HepG2 (cell line): Measurements from ENCODE around the gene PSD. TPM values are rescaled to one million over a fixed set of nuclear protein-coding genes. Genes with fewer than 3 reads are reported as not detected.
A peak's percentile ranks its signal among the peaks of the same experiment; 100 is the strongest.

ENCODE experiments used
- AKAP8 ChIP-seq: sonication (generic); formaldehyde crosslinking; IDR thresholded peaks from 2 replicates; pipeline ENCODE4 v1.5.1; 2020; ENCODE audit warnings: mild to moderate bottlenecking, missing genetic modification reagents
- ARNTL ChIP-seq: sonication (generic); formaldehyde crosslinking; IDR thresholded peaks from 2 replicates; pipeline ENCODE4 v1.4.0; 2020; ENCODE audit warnings: mild to moderate bottlenecking, missing genetic modification reagents
- ATF7-NPFF ChIP-seq: sonication (generic); formaldehyde crosslinking; IDR thresholded peaks from 2 replicates; pipeline ENCODE4 v1.8.1; 2023; ENCODE audit warnings: mild to moderate bottlenecking, low read depth, missing genetic modification reagents, moderate library complexity
- DRAP1 ChIP-seq: IDR thresholded peaks from 2 replicates; pipeline ENCODE4 v1.6.1; 2016; ENCODE audit warnings: missing genetic modification reagents, missing compliant biosample characterization
- EZH2 ChIP-seq: conservative IDR thresholded peaks from 2 replicates; pipeline ENCODE4 v1.6.1; 2012; ENCODE audit warnings: mild to moderate bottlenecking, low read depth, low read length, moderate library complexity
- FOXA1 ChIP-seq, 2 experiments: fragments of 450-650 bp in 1 of 2; sonication (generic) in 1 of 2; formaldehyde crosslinking in 1 of 2; IDR thresholded peaks; 2 replicates each; pipeline versions ENCODE4 v1.4.0 to v1.6.1; 2016 to 2020; ENCODE audit warnings: missing genetic modification reagents in 1 of 2
- HCFC1 ChIP-seq: fragments of 150-350 bp; IDR thresholded peaks from 2 replicates; pipeline ENCODE4 v1.6.1; 2014; ENCODE audit warnings: low read depth, low read length
- KMT2A ChIP-seq: sonication (generic); formaldehyde crosslinking; IDR thresholded peaks from 2 replicates; pipeline ENCODE4 v1.4.0; 2020; ENCODE audit warnings: missing genetic modification reagents
- MAF1 ChIP-seq: sonication (generic); formaldehyde crosslinking; IDR thresholded peaks from 2 replicates; pipeline ENCODE4 v1.5.0; 2020; ENCODE audit warnings: missing genetic modification reagents, borderline replicate concordance
- MLLT10 ChIP-seq: sonication (generic); formaldehyde crosslinking; IDR thresholded peaks from 2 replicates; pipeline ENCODE4 v1.4.0; 2020; ENCODE audit warnings: missing genetic modification reagents
- MTF2 ChIP-seq: sonication (generic); formaldehyde crosslinking; IDR thresholded peaks from 2 replicates; pipeline ENCODE4 v1.5.0; 2020; ENCODE audit warnings: missing genetic modification reagents, borderline replicate concordance
- PHF5A ChIP-seq: IDR thresholded peaks from one replicate; pipeline ENCODE4 v1.6.1; 2018; ENCODE audit warnings: low read depth, missing genetic modification reagents; ENCODE audit not compliant: unreplicated experiment
- POLR2A ChIP-seq, 2 experiments: IDR thresholded peaks; 2 replicates each; pipeline ENCODE4 v1.6.1; 2011; ENCODE audit warnings: low read depth in 2 of 2, low read length in 2 of 2, mild to moderate bottlenecking in 1 of 2, moderate library complexity in 1 of 2; ENCODE audit not compliant: insufficient read depth in 1 of 2
- SOX6 ChIP-seq, 2 experiments: fragments of 450-650 bp in 1 of 2; sonication (generic) in 1 of 2; formaldehyde crosslinking in 1 of 2; IDR thresholded peaks; 2 replicates each; pipeline versions ENCODE4 v1.4.0 to v1.6.1; 2017 to 2020; ENCODE audit warnings: antibody characterized with exemption in 1 of 2, mild to moderate bottlenecking in 1 of 2, missing genetic modification reagents in 1 of 2
- SSRP1 ChIP-seq: IDR thresholded peaks from 2 replicates; pipeline ENCODE4 v1.6.1; 2016; ENCODE audit warnings: control low read depth
- XRCC5 ChIP-seq: fragments of 200-400 bp; formaldehyde crosslinking; optimal IDR thresholded peaks from 2 replicates; pipeline ENCODE3; 2017; ENCODE audit warnings: mild to moderate bottlenecking, low read length
- ZBTB42 ChIP-seq: sonication (generic); formaldehyde crosslinking; IDR thresholded peaks from 2 replicates; pipeline ENCODE4 v1.5.0; 2020; ENCODE audit warnings: mild to moderate bottlenecking, missing genetic modification reagents
- ZMYM4 ChIP-seq: sonication (generic); formaldehyde crosslinking; IDR thresholded peaks from 2 replicates; pipeline ENCODE4 v1.8.1; 2023; ENCODE audit warnings: mild to moderate bottlenecking, missing genetic modification reagents
- ZNF24 ChIP-seq: fragments of 450-650 bp; IDR thresholded peaks from 2 replicates; pipeline ENCODE4 v1.6.1; 2017; ENCODE audit warnings: antibody characterized with exemption, mild to moderate bottlenecking
- ZNF264 ChIP-seq: sonication (generic); formaldehyde crosslinking; IDR thresholded peaks from 2 replicates; pipeline ENCODE4 v1.4.0; 2020; ENCODE audit warnings: missing genetic modification reagents
- ZNF317 ChIP-seq: sonication (generic); formaldehyde crosslinking; IDR thresholded peaks from 2 replicates; pipeline ENCODE4 v1.5.0; 2020; ENCODE audit warnings: mild to moderate bottlenecking, missing genetic modification reagents
- ZNF343 ChIP-seq: sonication (generic); formaldehyde crosslinking; IDR thresholded peaks from 2 replicates; pipeline ENCODE4 v1.4.0; 2020; ENCODE audit warnings: mild to moderate bottlenecking, missing genetic modification reagents
- ZNF513 ChIP-seq: sonication (generic); formaldehyde crosslinking; conservative IDR thresholded peaks from 2 replicates; pipeline ENCODE4 v1.5.0; 2020; ENCODE audit warnings: missing genetic modification reagents
- ZNF614 ChIP-seq: IDR thresholded peaks from 2 replicates; pipeline ENCODE4 v1.6.1; 2018; ENCODE audit warnings: missing biosample characterization, missing genetic modification reagents, inconsistent platforms, borderline replicate concordance
- ZNF792 ChIP-seq: IDR thresholded peaks from 2 replicates; pipeline ENCODE4 v1.6.1; 2016
- polyA plus RNA-seq, 8 experiments: library from polyadenylated mRNA; depleted of rRNA in 3 of 8; stranded (reverse) in 7 of 8; unstranded in 1 of 8; fragments of >200 nt; fragmentation: Illumina TruSeq in 4 of 8; extraction: Trizol in 4 of 8; gene quantifications; 2 replicates each; pipeline versions ENCODE4 v1.2.1 to v1.2.3, GENCODE V29; 2011 to 2016; ENCODE audit warnings: low read depth in 4 of 8, missing spikeins in 1 of 8, mixed read lengths in 1 of 8; ENCODE audit not compliant: insufficient read depth in 1 of 8
- total RNA-seq, 5 experiments: library from RNA; depleted of rRNA; stranded (reverse); fragments of >200 nt; fragmentation: Illumina TruSeq; extraction: Trizol; gene quantifications; 2 replicates each; pipeline ENCODE4 v1.2.3, GENCODE V29; 2016; ENCODE audit warnings: low read depth in 1 of 5
- TF ChIP-seq, protein P1 (sequence below): sonication (generic); formaldehyde crosslinking; conservative IDR thresholded peaks from 2 replicates; pipeline ENCODE4 v1.4.0; 2020; ENCODE audit warnings: missing genetic modification reagents

PSD gene
- total and polyA plus RNA-seq, 2 of the 13 experiments (the other 11 are each of a cell fraction or from before 2014, with no cell fraction given) = 0.35 to 0.58 TPM

DNA sequence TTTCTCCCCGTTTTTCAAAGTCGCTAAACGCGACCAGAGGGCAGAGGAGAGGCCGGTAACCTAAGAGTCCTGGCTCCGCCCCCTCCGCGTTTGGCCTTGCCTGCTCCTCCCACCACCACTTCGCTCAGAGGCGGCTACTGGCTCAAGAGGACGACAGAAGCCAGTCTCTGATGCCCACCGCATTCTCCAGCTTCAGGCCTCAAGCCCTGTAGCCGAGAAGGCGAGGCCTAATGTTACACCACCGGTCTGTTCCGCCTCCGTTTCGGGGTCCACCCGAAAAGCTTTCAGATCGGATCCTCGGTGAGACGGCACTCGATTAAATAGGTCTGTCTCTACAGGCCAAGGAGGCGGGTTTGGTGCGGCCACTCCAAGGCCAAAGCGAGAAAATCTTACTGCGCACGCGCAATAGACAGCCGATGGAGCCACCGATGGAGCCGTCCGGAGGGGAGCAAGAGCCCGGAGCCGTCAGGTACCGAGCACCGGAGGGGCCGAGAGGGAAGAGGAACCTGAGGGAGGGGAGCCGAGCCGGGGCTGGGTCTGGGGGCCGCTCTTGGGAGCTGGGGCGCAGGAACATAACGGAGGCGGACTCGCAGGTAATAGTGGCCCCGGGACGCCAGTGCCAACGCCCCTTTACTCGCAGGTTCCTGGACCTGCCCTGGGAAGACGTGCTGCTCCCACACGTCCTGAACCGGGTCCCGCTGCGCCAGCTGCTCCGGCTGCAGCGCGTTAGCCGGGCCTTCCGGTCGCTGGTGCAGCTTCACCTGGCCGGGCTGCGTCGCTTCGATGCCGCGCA lies 2.3 kb upstream of the PSD start, which contains the start of gene FBXL15 (continued):
- TF ChIP-seq DRAP1 (CRISPR knock-in tag) (peak; percentile 55; the same call in 1 of the 2 replicates), SOX6 (IDR thresholded peaks at IDR 0.05) (no peak), SOX6 (CRISPR knock-in tag; IDR thresholded peaks at IDR 0.05) (peak; percentile 77; the same call in 1 of the 2 replicates), ZMYM4 (CRISPR knock-in tag) (peak; percentile 79), SSRP1 (CRISPR knock-in tag) (no peak), POLR2A (IDR thresholded peaks at IDR 0.05; ENCODE audit: insufficient read depth in 1 of 2, low read depth in 2 of 2, low read length in 2 of 2) (peak in 1 of 2 experiments; percentile 52; a peak in 2 of 4 replicates), ATF7-NPFF (CRISPR knock-in tag) (0 out of 2 replicates have a peak, but pooled peaks have one; percentile 20), ZNF614 (CRISPR knock-in tag) (peak; percentile 14; the same call in 1 of the 2 replicates), ZNF343 (peak; percentile 87), KMT2A (CRISPR knock-in tag) (peak; percentile 86), MTF2 (CRISPR knock-in tag) (no peak; the same call in 1 of the 2 replicates), FOXA1 (IDR thresholded peaks at IDR 0.05) (no peak), FOXA1 (CRISPR knock-in tag; IDR thresholded peaks at IDR 0.05) (no peak), ZNF513 (CRISPR knock-in tag) (no peak), EZH2 (no peak), ZNF24 (no peak), HCFC1 (peak; percentile 71), MLLT10 (CRISPR knock-in tag) (no peak), ARNTL (CRISPR knock-in tag) (peak; percentile 65), ZBTB42 (CRISPR knock-in tag) (no peak; the same call in 1 of the 2 replicates), PHF5A (CRISPR knock-in tag) (peak; percentile 70), ZNF264 (CRISPR knock-in tag) (no peak), ZNF317 (CRISPR knock-in tag) (0 out of 2 replicates have a peak, but pooled peaks have one; percentile 28), AKAP8 (CRISPR knock-in tag) (no peak), MAF1 (no peak; the same call in 1 of the 2 replicates), XRCC5 (peak; percentile 98), ZNF792 (CRISPR knock-in tag) (peak; percentile 93)
- TF ChIP-seq, protein P1, sequence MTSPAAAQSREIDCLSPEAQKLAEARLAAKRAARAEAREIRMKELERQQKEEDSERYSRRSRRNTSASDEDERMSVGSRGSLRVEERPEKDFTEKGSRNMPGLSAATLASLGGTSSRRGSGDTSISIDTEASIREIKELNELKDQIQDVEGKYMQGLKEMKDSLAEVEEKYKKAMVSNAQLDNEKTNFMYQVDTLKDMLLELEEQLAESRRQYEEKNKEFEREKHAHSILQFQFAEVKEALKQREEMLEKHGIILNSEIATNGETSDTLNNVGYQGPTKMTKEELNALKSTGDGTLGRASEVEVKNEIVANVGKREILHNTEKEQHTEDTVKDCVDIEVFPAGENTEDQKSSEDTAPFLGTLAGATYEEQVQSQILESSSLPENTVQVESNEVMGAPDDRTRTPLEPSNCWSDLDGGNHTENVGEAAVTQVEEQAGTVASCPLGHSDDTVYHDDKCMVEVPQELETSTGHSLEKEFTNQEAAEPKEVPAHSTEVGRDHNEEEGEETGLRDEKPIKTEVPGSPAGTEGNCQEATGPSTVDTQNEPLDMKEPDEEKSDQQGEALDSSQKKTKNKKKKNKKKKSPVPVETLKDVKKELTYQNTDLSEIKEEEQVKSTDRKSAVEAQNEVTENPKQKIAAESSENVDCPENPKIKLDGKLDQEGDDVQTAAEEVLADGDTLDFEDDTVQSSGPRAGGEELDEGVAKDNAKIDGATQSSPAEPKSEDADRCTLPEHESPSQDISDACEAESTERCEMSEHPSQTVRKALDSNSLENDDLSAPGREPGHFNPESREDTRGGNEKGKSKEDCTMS (CRISPR knock-in tag) = no peak; the same call in 1 of the 2 replicates
